HL-60/S4 treated with phorbol 12-myristate 13-acetate at 8.2 ng/mL for 4 days and 3 days (cell line): ENCODE measurements around the gene TOR3A.

Experiments
- in situ Hi-C: fragments of 300-500 bp; cut with MboI; formaldehyde crosslinking; loops from 2 replicates; pipeline ENCODE4 v1.15.0; 2022; ENCODE audit warnings: low sequenced_read_pairs

Gene TOR3A

GRCh38 chr1:179061360-179062282, 20.2 kb upstream of the TOR3A start:
- in situ Hi-C loops: no loop called here

- in situ Hi-C loops: no loop called here
These were observed 15.4 kb upstream of the TOR3A start for GRCh38 chr1:179066471-179066870.

GRCh38 chr1:179077396-179077795, 4.5 kb upstream of the TOR3A start:
- in situ Hi-C loops: loop anchor here (25.0 kb wide), 1 partner anchor 285 kb away; the partner anchor contains the start of gene AXDND1

- in situ Hi-C loops: loop anchor here (25.0 kb wide), 1 partner anchor 283 kb away; the partner anchor contains the start of gene AXDND1
These were observed 2.6 kb upstream of the TOR3A start for GRCh38 chr1:179079113-179079761.

GRCh38 chr1:179080866-179081686, 794 bp upstream of the TOR3A start:
- in situ Hi-C loops: loop anchor here (25.0 kb wide), 1 partner anchor 281 kb away; the partner anchor contains the start of gene AXDND1

GRCh38 chr1:179082333-179082998, 596 bp downstream of the TOR3A start:
- in situ Hi-C loops: loop anchor here (25.0 kb wide), 1 partner anchor 280 kb away; the partner anchor contains the start of gene AXDND1

- in situ Hi-C loops: loop anchor here (25.0 kb wide), 1 partner anchor 279 kb away; the partner anchor contains the start of gene AXDND1
These were observed 1.1 kb downstream of the TOR3A start for GRCh38 chr1:179082999-179083335.

GRCh38 chr1:179083533-179083932, 1.7 kb downstream of the TOR3A start:
- in situ Hi-C loops: loop anchor here (25.0 kb wide), 1 partner anchor 279 kb away; the partner anchor contains the start of gene AXDND1

GRCh38 chr1:179087665-179088064, 5.8 kb downstream of the TOR3A start:
- in situ Hi-C loops: loop anchor here (25.0 kb wide), 1 partner anchor 275 kb away; the partner anchor contains the start of gene AXDND1

GRCh38 chr1:179089827-179090482, 8.1 kb downstream of the TOR3A start:
- in situ Hi-C loops: loop anchor here (25.0 kb wide), 1 partner anchor 272 kb away; the partner anchor contains the start of gene AXDND1

GRCh38 chr1:179090522-179090921, 8.7 kb downstream of the TOR3A start:
- in situ Hi-C loops: loop anchor here (25.0 kb wide), 1 partner anchor 272 kb away; the partner anchor contains the start of gene AXDND1

- in situ Hi-C loops: loop anchor here (25.0 kb wide), 1 partner anchor 271 kb away; the partner anchor contains the start of gene AXDND1
These were observed 9.1 kb downstream of the TOR3A start for GRCh38 chr1:179090923-179091322.

- in situ Hi-C loops: loop anchor here (25.0 kb wide), 1 partner anchor 271 kb away; the partner anchor contains the start of gene AXDND1
These were observed 9.9 kb downstream of the TOR3A start for GRCh38 chr1:179091691-179092165.

GRCh38 chr1:179092896-179093461, 11.1 kb downstream of the TOR3A start:
- in situ Hi-C loops: loop anchor here (25.0 kb wide), 1 partner anchor 269 kb away; the partner anchor contains the start of gene AXDND1

- in situ Hi-C loops: loop anchor here (25.0 kb wide), 1 partner anchor 267 kb away; the partner anchor contains the start of gene AXDND1
These were observed 12.9 kb downstream of the TOR3A start for GRCh38 chr1:179094818-179095217.

GRCh38 chr1:179095377-179095776, 13.5 kb downstream of the TOR3A start:
- in situ Hi-C loops: loop anchor here (25.0 kb wide), 1 partner anchor 267 kb away; the partner anchor contains the start of gene AXDND1

GRCh38 chr1:179095924-179096323, 14.1 kb downstream of the TOR3A start:
- in situ Hi-C loops: loop anchor here (25.0 kb wide), 1 partner anchor 266 kb away; the partner anchor contains the start of gene AXDND1

GRCh38 chr1:179099891-179100290, 18.0 kb downstream of the TOR3A start:
- in situ Hi-C loops: loop anchor here (25.0 kb wide), 1 partner anchor 262 kb away; the partner anchor contains the start of gene AXDND1
